Gastroesophageal sphincter (tissue), 4 donors: Measurements from ENCODE around the gene PDE11A. TPM values are rescaled to one million over a fixed set of nuclear protein-coding genes. Genes with fewer than 3 reads are reported as not detected.

ENCODE experiments used
- ATAC-seq: fragments of 150-250 bp; one replicate; pipeline ENCODE4 v1.9.1; 2016; ENCODE audit warnings: mild to moderate bottlenecking, moderate library complexity
- H3K27ac ChIP-seq, 4 donors: fragments of 200-600 bp; sonication (generic) in 3 of 4; 1 replicate in 3 of 4; 2 replicates in 1 of 4; pipeline ENCODE4 v1.5.1; 2016 to 2019
- H3K27me3 ChIP-seq: fragments of 200-600 bp; sonication (generic); one replicate; pipeline ENCODE4 v1.5.1; 2019
- H3K36me3 ChIP-seq, 2 donors: fragments of 200-600 bp; sonication (generic); one replicate each; pipeline ENCODE4 v1.5.1; 2019; ENCODE audit warnings: control low read depth in 1 of 2
- H3K4me1 ChIP-seq, 3 donors: fragments of 200-600 bp; sonication (generic); 1 replicate in 2 of 3; 2 replicates in 1 of 3; pipeline ENCODE4 v1.5.1; 2016 to 2019; ENCODE audit warnings: control low read depth in 2 of 3
- H3K4me3 ChIP-seq, 2 donors: fragments of 200-600 bp; sonication (generic); one replicate each; pipeline ENCODE4 v1.5.1; 2019; ENCODE audit warnings: mild to moderate bottlenecking in 1 of 2, moderate library complexity in 1 of 2
- H3K9me3 ChIP-seq, 3 donors: fragments of 200-600 bp; sonication (generic); one replicate each; pipeline ENCODE4 v1.5.1; 2017 to 2019; ENCODE audit warnings: control low read depth in 2 of 3
- EP300 ChIP-seq: sonication (generic); formaldehyde crosslinking; IDR thresholded peaks from one replicate; pipeline ENCODE4 v1.6.1; 2017; ENCODE audit warnings: antibody characterized with exemption, mild to moderate bottlenecking
- POLR2A ChIP-seq, 2 donors: fragments of 450-650 bp; IDR thresholded peaks; one replicate each; pipeline ENCODE4 v1.6.1; 2017; ENCODE audit warnings: antibody characterized with exemption in 2 of 2, mild to moderate bottlenecking in 2 of 2, moderate library complexity in 1 of 2
- POLR2AphosphoS5 ChIP-seq: sonication (generic); formaldehyde crosslinking; IDR thresholded peaks from one replicate; pipeline ENCODE4 v1.6.1; 2017; ENCODE audit warnings: antibody characterized with exemption
- WGBS, 2 donors: methylation state at CpG; one replicate each; pipeline ENCODE4 v1.1.5; 2018; ENCODE audit warnings: low coverage in 1 of 2; 5-methylcytosine and 5-hydroxymethylcytosine counted together
- total RNA-seq, 4 donors: library from RNA; depleted of rRNA; stranded (reverse); fragments of >200 nt; gene quantifications; one replicate each; pipeline ENCODE4 v1.1.0, GENCODE V29; 2016
- TF ChIP-seq, protein P1 (sequence below), 4 experiments: fragments of 200-600 bp in 2 of 4; fragments of 450-650 bp in 2 of 4; sonication (generic) in 1 of 4; IDR thresholded peaks; one replicate each; pipeline ENCODE4 v1.5.1; 2017 to 2019; ENCODE audit warnings: antibody characterized with exemption in 4 of 4, mild to moderate bottlenecking in 2 of 4, moderate library complexity in 2 of 4

The PDE11A gene
- total RNA-seq, 4 donors from 2014 or later = 0.13 to 1.9 (median 0.16) TPM; not detected in 1

GRCh38 chr2:178069551-178069950, 3.0 kb downstream of the PDE11A start:
- WGBS, 2 donors = 46% methylated on average over 1 of the region's 1 CpG; no CpG with 5 or more reads in 1 of the 2 donors
- no peaks in the 10 kb centered on the region for H3K9me3 ChIP-seq
- H3K36me3 ChIP-seq = no peaks in the 10 kb centered on the region
- peaks cover 15% of the 10 kb centered on the region for H3K27me3 ChIP-seq
- TF ChIP-seq POLR2A (IDR thresholded peaks at IDR 0.05) = no peak
- no peak for TF ChIP-seq POLR2AphosphoS5
- TF ChIP-seq EP300 = no peak
- TF ChIP-seq, protein P1, sequence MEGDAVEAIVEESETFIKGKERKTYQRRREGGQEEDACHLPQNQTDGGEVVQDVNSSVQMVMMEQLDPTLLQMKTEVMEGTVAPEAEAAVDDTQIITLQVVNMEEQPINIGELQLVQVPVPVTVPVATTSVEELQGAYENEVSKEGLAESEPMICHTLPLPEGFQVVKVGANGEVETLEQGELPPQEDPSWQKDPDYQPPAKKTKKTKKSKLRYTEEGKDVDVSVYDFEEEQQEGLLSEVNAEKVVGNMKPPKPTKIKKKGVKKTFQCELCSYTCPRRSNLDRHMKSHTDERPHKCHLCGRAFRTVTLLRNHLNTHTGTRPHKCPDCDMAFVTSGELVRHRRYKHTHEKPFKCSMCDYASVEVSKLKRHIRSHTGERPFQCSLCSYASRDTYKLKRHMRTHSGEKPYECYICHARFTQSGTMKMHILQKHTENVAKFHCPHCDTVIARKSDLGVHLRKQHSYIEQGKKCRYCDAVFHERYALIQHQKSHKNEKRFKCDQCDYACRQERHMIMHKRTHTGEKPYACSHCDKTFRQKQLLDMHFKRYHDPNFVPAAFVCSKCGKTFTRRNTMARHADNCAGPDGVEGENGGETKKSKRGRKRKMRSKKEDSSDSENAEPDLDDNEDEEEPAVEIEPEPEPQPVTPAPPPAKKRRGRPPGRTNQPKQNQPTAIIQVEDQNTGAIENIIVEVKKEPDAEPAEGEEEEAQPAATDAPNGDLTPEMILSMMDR (IDR thresholded peaks at IDR 0.05) = no peak
- ATAC-seq = no peak
- no peak overlapping the region for H3K27ac ChIP-seq
- peaks cover 0 to 16% (median 3%) of the 10 kb centered on the region in 3 donors for H3K4me1 ChIP-seq
- H3K4me3 ChIP-seq = no peak overlapping the region

DNA sequence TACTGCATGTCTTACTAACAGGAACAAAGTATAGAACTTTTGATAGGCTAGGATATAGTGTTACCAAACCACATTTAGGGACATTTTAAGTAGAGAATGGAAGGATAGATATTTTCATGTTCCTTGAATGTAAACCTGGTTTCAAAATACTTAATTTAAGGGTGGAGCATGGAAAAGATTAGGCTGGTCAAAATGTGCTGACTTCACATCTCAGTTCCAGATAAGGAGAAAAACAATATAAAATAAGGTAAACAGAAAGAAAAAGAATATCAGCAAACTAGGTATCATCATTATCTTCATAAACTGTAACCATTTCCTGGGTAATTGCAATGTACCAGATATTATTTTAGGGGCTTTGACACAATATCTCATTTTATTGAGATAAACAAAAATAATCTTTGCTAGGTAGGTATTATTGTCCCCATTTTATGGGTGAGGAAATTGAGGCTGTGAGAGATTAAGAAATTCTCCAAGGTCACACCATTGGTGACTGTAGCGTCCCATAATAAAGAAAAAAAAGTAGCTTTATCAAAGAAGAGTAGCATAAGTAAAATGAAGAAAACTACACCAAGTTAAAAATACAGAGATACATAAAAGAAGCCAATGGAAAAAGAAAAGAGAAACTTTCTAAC, 3.6 kb downstream of the PDE11A start:
- H3K4me3 ChIP-seq = no peak overlapping the region
- ATAC-seq = no peak
- H3K9me3 ChIP-seq = no peaks in the 10 kb centered on the region
- H3K27ac ChIP-seq = no peak overlapping the region
- peaks cover 15% of the 10 kb centered on the region for H3K27me3 ChIP-seq
- 80 to 88% methylated on average over 1 of the region's 1 CpG for WGBS, 2 donors
- no peaks in the 10 kb centered on the region for H3K36me3 ChIP-seq
- TF ChIP-seq POLR2A (IDR thresholded peaks at IDR 0.05) (no peak), POLR2AphosphoS5 (no peak), EP300 (no peak)
- TF ChIP-seq, protein P1 (IDR thresholded peaks at IDR 0.05) = no peak
- H3K4me1 ChIP-seq = peaks cover 0 to 16% (median 3%) of the 10 kb centered on the region in 3 donors

GRCh38 chr2:178066890-178067669, 5.5 kb downstream of the PDE11A start:
- no peak for ATAC-seq
- Histone ChIP-seq H3K27ac (no peak overlapping the region), H3K9me3 (no peaks in the 10 kb centered on the region), H3K4me1 (peaks cover 0 to under 1% (median 0%) of the 10 kb centered on the region in 3 donors), H3K4me3 (no peak overlapping the region), H3K27me3 (peaks cover 16% of the 10 kb centered on the region), H3K36me3 (no peaks in the 10 kb centered on the region)
- WGBS, 2 donors = 100% methylated on average over 1 of the region's 1 CpG; no CpG with 5 or more reads in 1 of the 2 donors
- TF ChIP-seq EP300 = no peak
- TF ChIP-seq POLR2A (IDR thresholded peaks at IDR 0.05) = no peak
- TF ChIP-seq, protein P1 (IDR thresholded peaks at IDR 0.05) = no peak
- no peak for TF ChIP-seq POLR2AphosphoS5

DNA sequence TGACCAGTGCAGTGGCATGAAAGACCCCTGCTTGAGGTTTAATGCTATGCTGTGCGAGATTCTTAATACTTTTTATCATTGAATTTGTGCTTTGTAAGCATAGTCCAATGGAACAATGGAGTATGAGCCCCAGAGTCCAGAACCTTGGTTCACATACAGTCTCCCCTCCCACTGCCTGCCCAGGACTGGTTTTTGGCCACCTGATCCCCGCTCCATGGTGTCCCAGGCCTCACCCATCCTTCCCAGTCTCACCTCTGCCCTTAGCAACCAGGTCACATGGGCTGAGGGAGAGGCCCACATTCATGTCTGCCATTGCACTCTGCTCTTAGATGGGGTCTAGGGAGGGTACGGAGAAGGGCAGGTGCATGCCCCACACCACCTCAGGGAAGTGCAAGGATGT, 6.3 kb downstream of the PDE11A start:
- peaks cover 8% of the 10 kb centered on the region for H3K27me3 ChIP-seq
- H3K9me3 ChIP-seq = no peaks in the 10 kb centered on the region
- no peaks in the 10 kb centered on the region for H3K4me1 ChIP-seq
- no peak for TF ChIP-seq POLR2A (IDR thresholded peaks at IDR 0.05)
- no peak for TF ChIP-seq EP300
- TF ChIP-seq POLR2AphosphoS5 = no peak
- TF ChIP-seq, protein P1 (IDR thresholded peaks at IDR 0.05) = no peak
- H3K27ac ChIP-seq = no peak overlapping the region
- H3K4me3 ChIP-seq = no peak overlapping the region
- peak; percentile 25 for ATAC-seq
- no peaks in the 10 kb centered on the region for H3K36me3 ChIP-seq
- WGBS, 2 donors = 89 to 95% methylated on average over 1 to 2 of the region's 3 CpGs
